GM18520 (cell line): ENCODE measurements around the gene SF3B4.
"Not testable (repeated sequence)": the region's sequence is repeated elsewhere in the genome, so short reads cannot be mapped to it uniquely, and the experiment has no call there.

Experiments
- ATAC-seq: cut with Tn5 transposase; IDR thresholded peaks from one replicate; pipeline ENCODE4 v1.9.1; 2021; ENCODE audit not compliant: unreplicated experiment

Gene SF3B4

DNA sequence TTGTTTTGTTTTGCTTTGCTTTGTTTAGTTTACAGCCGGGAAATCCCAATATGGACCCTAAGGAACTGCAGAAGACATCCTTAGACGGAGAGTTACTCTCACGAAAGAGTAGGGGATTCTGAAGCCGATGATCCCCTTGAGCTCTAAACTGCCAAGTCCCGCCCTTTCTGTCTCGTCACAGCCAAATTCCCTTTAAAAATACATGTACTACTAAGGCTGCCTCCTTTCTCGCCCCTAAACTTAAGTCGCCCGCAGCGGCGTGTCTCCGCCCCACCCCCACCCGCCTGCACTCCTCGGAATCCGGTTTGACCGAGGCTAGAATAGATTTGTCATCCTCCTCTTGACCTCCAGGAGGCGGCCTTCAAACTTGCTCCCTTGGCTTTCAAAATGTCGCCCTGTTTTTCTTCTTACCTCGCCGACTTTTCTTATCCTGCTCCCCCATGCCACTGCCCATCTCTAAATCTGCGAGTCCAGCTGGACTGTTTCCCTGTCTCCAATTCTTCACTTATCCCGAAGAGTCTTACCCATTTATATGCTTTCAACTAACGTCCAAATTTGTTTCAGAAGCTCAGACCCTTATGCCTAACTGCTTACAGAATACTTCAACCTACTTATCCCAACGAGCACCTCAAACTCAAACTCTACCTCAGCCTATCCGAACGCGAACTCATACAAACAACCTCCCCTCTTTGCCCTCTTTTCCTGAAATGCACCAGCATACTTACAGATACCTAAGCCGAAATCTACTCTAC, 39.2 kb downstream of the SF3B4 start:
- no peak for ATAC-seq

DNA sequence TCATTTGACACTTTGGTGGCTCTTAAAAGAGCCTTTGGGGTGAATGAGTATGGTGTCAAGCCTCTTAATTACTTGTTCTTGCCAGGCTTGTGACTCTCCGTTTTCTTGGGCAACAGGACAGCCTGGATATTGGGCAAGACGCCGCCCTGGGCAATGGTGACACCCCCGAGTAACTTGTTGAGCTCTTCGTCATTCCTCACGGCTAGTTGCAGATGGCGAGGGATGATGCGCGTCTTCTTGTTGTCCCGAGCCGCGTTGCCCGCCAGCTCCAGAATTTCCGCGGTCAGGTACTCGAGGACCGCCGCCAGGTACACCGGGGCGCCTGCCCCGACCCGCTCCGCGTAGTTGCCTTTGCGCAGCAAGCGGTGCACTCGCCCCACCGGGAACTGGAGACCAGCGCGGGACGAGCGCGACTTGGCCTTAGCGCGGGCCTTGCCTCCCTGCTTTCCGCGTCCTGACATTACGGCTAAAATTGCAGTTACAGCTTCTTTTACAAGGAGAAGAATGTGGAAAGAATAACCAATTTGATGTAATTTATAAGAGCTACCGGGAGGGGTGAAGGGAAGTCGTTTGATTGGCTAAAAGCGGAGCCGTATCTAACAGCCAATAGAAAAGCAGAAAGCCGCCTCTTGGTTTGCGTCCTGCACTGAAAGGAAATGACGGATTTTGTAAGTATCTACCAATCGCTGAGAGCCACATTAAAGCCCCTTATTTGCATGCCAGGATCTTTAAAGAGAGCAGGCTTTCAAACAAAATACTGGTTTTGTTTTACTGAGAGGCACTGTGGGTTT, 40.0 kb downstream of the SF3B4 start:
- peak; percentile 43 for ATAC-seq

DNA sequence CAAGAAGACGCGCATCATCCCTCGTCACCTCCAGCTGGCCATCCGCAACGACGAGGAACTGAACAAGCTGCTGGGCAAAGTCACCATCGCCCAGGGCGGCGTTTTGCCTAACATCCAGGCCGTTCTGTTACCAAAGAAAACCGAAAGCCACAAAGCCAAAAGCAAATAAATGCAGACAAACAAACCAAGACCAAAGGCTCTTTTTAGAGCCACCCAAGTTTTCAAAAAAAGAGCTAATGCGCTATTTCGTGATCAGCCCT, 40.5 kb downstream of the SF3B4 start:
- not testable (repeated sequence) for ATAC-seq

DNA sequence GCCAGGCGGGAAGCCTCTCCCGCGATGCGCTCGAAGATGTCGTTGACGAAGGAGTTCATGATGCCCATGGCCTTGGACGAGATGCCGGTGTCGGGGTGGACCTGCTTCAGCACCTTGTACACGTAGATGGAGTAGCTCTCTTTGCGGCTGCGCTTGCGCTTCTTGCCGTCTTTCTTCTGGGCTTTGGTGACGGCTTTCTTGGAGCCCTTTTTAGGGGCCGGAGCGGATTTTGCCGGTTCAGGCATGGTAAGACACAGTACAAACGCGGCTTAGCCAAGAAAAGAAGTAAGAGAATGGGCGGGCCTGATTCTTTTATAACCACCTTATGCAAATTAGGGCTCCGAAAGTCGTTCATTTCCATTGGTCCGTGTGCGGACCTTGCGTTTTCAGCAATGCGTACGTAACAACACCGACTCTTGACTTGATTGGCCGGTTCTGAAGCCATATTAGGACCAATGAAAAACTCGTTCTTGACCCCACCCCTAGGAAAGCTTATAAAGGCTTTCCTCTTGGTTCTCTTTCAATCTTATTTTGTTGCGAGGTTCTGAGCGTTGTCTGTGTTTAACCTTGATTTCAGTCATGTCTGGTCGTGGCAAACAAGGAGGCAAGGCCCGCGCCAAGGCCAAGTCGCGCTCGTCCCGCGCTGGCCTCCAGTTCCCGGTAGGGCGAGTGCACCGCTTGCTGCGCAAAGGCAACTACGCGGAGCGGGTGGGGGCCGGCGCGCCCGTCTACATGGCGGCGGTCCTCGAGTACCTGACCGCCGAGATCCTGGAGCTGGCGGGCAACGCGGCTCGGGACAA, 41.0 kb downstream of the SF3B4 start:
- peak; percentile 52 for ATAC-seq

DNA sequence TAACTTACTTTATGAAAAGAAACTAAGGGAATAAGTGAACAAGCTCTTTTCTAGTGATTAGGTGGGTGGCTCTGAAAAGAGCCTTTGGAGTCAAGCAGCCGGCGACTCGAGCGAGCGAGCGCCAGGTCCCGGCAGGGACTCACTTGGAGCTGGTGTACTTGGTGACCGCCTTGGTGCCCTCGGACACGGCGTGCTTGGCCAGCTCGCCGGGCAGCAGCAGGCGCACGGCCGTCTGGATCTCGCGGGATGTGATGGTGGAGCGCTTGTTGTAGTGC, 41.5 kb downstream of the SF3B4 start:
- ATAC-seq, result not testable (repeated sequence)

DNA sequence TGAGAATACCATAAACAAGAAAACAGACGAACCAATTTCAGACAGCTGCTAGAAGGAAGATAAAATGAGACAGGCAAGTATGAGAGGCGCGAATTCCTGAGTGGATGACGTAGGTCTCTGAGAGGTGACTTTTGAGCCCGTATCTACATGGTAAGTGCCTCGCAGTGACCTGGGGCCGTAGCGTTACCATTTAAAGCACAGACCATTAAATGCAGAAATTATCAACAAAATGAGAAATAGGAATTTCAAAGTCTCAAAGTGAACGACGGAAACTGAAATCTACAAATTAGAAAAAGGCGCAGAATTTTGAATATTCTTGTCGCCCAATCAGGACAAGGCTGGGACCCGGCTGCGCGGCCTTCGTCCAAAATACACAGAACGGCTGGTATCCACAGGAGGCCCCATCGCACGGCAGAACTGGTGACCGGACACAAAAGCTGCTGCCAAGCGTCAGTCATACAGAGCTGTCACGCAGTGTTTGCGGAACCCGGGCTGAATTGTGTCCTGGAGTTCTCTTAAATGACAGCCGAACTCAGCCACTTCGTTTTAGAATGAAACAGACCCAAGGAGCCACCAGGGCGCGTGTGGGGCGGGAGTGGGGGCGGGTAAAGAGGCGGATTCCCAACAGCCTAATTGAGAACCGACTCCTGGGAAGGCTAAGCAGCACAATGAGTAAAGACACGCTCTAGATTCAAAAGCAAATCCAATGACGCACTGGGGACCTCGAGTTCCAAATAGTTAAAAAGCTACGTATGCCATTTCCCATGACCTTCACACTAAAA, 42.1 kb downstream of the SF3B4 start:
- ATAC-seq, result no peak

DNA sequence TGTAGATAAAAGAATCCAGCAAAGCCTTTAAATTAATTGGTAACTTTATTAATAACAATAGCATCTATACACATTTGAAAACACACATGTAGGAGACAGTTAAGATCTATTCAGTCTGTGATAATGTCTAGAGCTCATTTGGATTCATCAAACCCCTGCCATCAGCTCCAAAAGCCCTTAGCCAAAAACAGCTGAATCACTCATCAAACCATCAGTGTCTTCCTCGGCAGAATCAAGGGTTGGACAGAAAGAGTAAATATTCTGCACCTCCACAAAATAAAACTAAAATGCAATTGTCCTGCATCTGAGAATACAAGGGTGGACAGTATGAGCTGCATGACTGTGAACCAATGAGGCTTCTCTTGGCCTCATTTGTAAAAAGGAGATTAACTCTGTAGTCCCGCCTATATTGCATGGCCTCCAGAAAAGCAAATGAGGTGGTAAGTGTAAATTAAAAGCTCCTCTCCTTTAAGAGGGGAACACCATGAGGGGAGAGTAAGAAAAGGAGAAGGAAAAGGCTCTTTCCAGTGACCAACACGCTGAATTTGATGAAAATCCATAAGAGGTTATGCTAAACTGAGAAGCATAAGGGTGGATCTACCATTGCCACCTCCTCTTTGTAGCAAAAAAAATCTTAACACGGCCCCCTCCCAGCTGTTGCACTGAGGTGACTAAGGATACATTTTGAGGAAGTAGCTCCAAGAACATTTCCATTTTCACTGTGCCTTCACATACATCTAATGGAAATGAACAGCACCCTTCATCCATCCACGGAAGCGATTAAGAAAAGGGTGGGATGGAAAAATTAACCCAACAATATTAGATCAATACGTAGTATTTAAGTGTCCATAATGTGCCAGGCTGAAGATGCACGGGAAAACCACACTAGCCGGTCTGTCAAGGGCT, 42.9 kb downstream of the SF3B4 start:
- ATAC-seq, result no peak

DNA sequence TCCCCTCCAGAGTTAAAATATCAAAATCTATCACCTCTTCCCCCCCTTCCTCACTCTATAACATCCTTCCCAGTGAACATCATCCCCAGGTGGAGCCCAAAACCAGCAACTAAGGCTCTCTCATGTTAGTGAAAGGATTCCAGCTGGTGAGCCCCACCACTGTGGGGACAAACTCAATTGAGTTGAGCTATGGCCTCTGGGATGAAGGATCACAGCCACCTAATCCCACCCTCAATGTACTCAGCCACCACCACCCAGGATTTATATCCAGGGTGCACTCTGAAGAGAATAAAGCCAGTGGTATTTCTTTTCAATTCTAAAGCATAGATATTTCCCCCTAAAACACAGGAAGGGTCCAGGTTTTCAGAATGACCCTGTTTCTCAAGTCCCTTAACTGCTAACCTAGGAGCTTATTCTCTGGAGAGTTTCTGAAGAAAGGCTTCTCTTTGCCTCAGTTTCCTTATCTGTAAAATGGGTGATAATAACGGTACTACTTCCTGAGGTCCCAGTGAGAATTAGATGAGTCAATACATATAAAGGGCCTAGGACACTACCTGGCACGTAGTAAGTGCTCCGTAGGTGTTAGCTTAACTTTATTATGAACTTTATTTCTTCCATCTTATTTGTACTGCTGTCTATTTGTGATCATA, 43.9 kb downstream of the SF3B4 start:
- no peak for ATAC-seq

DNA sequence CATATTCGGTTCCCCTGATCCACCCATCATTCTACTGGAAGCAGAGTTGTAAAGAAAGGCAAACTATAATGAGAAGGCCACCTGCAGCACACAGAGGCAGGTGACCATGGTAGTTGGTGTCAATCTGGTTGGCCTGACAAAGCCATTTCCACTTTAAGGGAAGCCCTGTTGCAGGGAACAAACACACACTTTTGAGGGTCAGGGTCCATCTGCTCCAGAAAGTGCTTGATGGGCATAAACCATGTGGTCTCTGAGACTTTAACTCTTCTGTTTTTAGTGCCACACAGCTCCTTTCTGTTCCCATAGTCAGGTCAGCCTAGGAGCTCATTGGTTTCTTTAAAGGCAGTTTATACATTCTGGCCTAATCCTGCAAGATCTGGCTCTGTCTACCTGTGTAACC, 45.7 kb downstream of the SF3B4 start:
- ATAC-seq, result no peak

DNA sequence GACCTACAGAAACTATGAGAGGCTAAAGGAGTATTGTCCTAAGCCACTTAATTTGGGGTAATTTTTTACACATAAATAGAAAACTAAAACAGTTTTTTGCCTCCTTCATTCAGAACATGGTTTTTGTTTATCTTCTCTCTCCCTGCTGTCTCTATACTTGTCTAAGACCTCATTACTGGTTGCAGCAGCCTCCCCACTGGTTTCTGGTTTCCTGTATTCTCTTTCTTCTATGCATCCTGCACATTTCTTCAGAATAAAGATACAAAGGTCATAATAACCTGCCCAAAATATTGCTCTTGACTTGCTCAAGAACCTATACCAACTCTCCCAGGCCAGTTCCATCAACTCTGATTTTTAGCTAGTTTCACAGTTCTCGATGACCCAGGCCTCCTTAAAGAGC, 48.0 kb downstream of the SF3B4 start:
- no peak for ATAC-seq

DNA sequence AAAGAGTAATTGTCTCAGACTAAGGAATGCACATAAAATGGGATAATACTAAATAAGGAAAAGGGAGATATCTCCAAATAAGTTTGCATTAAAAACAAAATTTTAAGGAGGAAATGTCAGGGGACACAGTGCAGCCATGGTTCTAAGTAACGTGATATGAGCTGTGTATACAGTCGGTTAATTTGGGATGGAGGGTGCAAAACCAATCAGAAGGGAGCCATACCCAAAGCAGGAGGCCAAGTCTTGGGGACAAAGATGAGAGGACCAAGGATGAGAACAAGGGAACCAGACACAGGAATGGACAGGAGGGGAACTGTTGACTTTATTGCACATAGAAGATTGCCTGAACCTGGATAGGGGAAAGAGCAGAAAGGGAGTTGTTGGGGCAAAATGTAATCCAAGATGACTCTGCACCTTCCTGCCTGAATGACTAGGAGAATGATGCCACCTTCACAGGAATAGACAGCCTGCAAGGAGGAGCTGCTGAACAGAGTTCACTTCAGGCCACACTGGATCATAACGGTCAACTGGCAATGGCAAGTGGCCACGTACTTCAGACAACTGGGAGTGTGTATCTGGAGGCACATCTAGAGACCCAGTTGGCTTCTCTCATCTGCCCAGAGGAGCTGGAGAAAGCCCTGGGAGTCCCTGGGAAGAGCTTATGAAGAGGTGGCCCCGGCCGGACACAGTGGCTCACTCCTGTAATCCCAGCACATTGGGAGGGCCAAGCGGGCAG, 50.2 kb downstream of the SF3B4 start:
- ATAC-seq, result no peak
